HG02642 (cell line): ENCODE measurements around the gene CAMK1D.
"Not testable (repeated sequence)": the region's sequence is repeated elsewhere in the genome, so short reads cannot be mapped to it uniquely, and the experiment has no call there.

Experiments used
- ATAC-seq: cut with Tn5 transposase; IDR thresholded peaks from one replicate; pipeline ENCODE4 v1.9.1; 2021; ENCODE audit warnings: mild to moderate bottlenecking; ENCODE audit not compliant: unreplicated experiment, poor library complexity

CAMK1D gene

GRCh38 chr10:12707461-12708185 lies 358.3 kb downstream of the CAMK1D start:
- ATAC-seq = no peak

- ATAC-seq = no peak
Observed at GRCh38 chr10:12709000-12709401, 359.7 kb downstream of the CAMK1D start.

- ATAC-seq = no peak
Observed at GRCh38 chr10:12709521-12709963, 360.2 kb downstream of the CAMK1D start.

GRCh38 chr10:12710157-12710556 lies 360.8 kb downstream of the CAMK1D start:
- ATAC-seq = no peak

- ATAC-seq = peak; percentile 79
Observed at GRCh38 chr10:12710594-12711349, 361.4 kb downstream of the CAMK1D start.

GRCh38 chr10:12711350-12711708 lies 362.0 kb downstream of the CAMK1D start:
- ATAC-seq = no peak

- no peak for ATAC-seq
Observed at GRCh38 chr10:12712293-12712983, 363.1 kb downstream of the CAMK1D start.

- ATAC-seq = not testable (repeated sequence)
Observed at GRCh38 chr10:12712984-12713316, 363.6 kb downstream of the CAMK1D start.

GRCh38 chr10:12716042-12716441 lies 366.7 kb downstream of the CAMK1D start:
- no peak for ATAC-seq

- no peak for ATAC-seq
Observed at GRCh38 chr10:12717981-12718707, 368.8 kb downstream of the CAMK1D start.

- no peak for ATAC-seq
Observed at GRCh38 chr10:12719365-12719764, 370.0 kb downstream of the CAMK1D start.

GRCh38 chr10:12720217-12720981 lies 371.1 kb downstream of the CAMK1D start:
- no peak for ATAC-seq

GRCh38 chr10:12721334-12721733 lies 372.0 kb downstream of the CAMK1D start:
- ATAC-seq = no peak

- no peak for ATAC-seq
Observed at GRCh38 chr10:12723220-12723619, 373.9 kb downstream of the CAMK1D start.

GRCh38 chr10:12724807-12725579 lies 375.6 kb downstream of the CAMK1D start:
- no peak for ATAC-seq

GRCh38 chr10:12725580-12725888 lies 376.2 kb downstream of the CAMK1D start:
- not testable (repeated sequence) for ATAC-seq

GRCh38 chr10:12726971-12727831 lies 377.9 kb downstream of the CAMK1D start:
- no peak for ATAC-seq

- ATAC-seq = no peak
Observed at GRCh38 chr10:12727832-12728215, 378.5 kb downstream of the CAMK1D start.
